GM12892 (cell line): ENCODE results near the gene ARHGAP26.
"Not testable (repeated sequence)": the region's sequence is repeated elsewhere in the genome, so short reads cannot be mapped to it uniquely, and the experiment has no call there.

ENCODE experiments used
- POLR2A ChIP-seq: IDR thresholded peaks from 2 replicates; pipeline ENCODE4 v1.6.1; 2011; ENCODE audit warnings: low read depth, low read length, control low read depth
- TAF1 ChIP-seq: IDR thresholded peaks from 2 replicates; pipeline ENCODE4 v1.6.1; 2011; ENCODE audit warnings: low read depth, mild to moderate bottlenecking, control low read depth, low read length, borderline replicate concordance

DNA sequence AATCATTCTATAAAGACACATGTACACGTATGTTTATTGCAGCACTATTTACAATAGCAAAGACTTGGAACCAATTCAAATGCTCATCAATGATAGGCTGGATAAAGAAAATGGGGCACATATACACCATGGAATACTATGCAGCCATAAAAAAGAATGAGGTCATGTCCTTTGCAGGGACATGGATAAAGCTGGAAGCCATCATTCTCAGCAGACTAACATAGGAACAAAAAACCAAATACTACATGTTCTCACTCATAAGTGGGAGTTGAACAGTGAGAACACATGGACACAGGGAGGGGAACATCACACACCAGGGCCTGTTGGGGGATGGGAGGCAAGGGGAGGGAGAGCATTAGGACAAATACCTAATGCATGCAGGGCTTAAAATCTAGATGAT, 230.4 kb downstream of the ARHGAP26 start:
- not testable (repeated sequence) for TF ChIP-seq POLR2A, TAF1
